Endothelial cell of umbilical vein (primary cell): ENCODE data around the gene ZNF813. TPM values are rescaled to one million over a fixed set of nuclear protein-coding genes. Genes with fewer than 3 reads are reported as not detected.

Experiments
- BruUV-seq: library from RNA; stranded (reverse); fragments of 400-500 nt; replicated peaks from 2 replicates; lab custom pipeline; 2021; lab: Mats Ljungman, UMichigan
- CTCF ChIA-PET: fragments of 300-600, 350-600 bp; sonication (Branson Sonifier 250); formaldehyde crosslinking; loops from one replicate; lab custom pipeline; 2021; ENCODE audit warnings: antibody characterized with exemption, inconsistent platforms; lab: Charles Lee
- POLR2A ChIA-PET: fragments of 300-600, 350-600 bp; sonication (Branson Sonifier 250); formaldehyde crosslinking; loops from one replicate; lab custom pipeline; 2021; ENCODE audit warnings: antibody characterized with exemption, inconsistent platforms; lab: Charles Lee
- DNase-seq: peaks from one replicate; pipeline ENCODE4 v3.0.0-alpha.2; 2011; ENCODE audit warnings: low read depth, low spot score
- FAIRE-seq: peaks from 2 replicates; lab custom pipeline; 2011; peaks lifted over from hg19 to GRCh38; lab: Jason Lieb, UNC
- H2AFZ ChIP-seq: 2 replicates; pipeline ENCODE4 v1.6.0; 2012; ENCODE audit warnings: low read depth, low read length, control low read depth, inconsistent platforms
- H3K27ac ChIP-seq: 2 replicates; pipeline ENCODE4 v1.5.1; 2011; ENCODE audit warnings: low read depth, mild to moderate bottlenecking, control low read depth, low read length, moderate library complexity; ENCODE audit not compliant: insufficient read depth
- H3K27me3 ChIP-seq, 2 experiments: 2 replicates each; pipeline versions ENCODE4 v1.6.0 to v1.6.1; 2011; ENCODE audit warnings: low read length in 2 of 2, mixed read lengths in 1 of 2; ENCODE audit not compliant: control insufficient read depth in 2 of 2, insufficient read depth in 2 of 2
- H3K36me3 ChIP-seq, 2 experiments: 2 replicates in 1 of 2; 3 replicates in 1 of 2; pipeline ENCODE4 v1.5.1; 2011; ENCODE audit warnings: low read length in 2 of 2, mild to moderate bottlenecking in 1 of 2, moderate library complexity in 1 of 2; ENCODE audit not compliant: control insufficient read depth in 2 of 2, insufficient read depth in 2 of 2; ENCODE audit errors: extremely low read depth in 1 of 2
- H3K4me1 ChIP-seq: 3 replicates; pipeline ENCODE4 v1.5.1; 2011; ENCODE audit warnings: mild to moderate bottlenecking, low read length; ENCODE audit not compliant: control insufficient read depth, insufficient read depth; ENCODE audit errors: extremely low read depth
- H3K4me2 ChIP-seq: 2 replicates; pipeline ENCODE4 v1.6.1; 2011; ENCODE audit warnings: low read length, control low read depth, mixed read lengths; ENCODE audit not compliant: insufficient read depth
- H3K4me3 ChIP-seq, 3 experiments: fragments of 200-600 bp in 1 of 3; sonication (generic), shearing (Covaris generic) in 1 of 3; replicated peaks in 1 of 3; 2 replicates each; pipeline ENCODE4 v1.5.1; 2011 to 2016; ENCODE audit warnings: control low read depth in 3 of 3, low read length in 3 of 3, mild to moderate bottlenecking in 2 of 3, inconsistent platforms in 1 of 3, low read depth in 1 of 3, moderate library complexity in 1 of 3; ENCODE audit not compliant: insufficient read depth in 1 of 3
- H3K79me2 ChIP-seq: 2 replicates; pipeline ENCODE4 v1.6.0; 2012; ENCODE audit warnings: low read length, inconsistent platforms; ENCODE audit not compliant: control insufficient read depth, insufficient read depth
- H3K9ac ChIP-seq: replicated peaks from 2 replicates; pipeline ENCODE3; 2011; ENCODE audit warnings: low read length, control low read depth; ENCODE audit not compliant: insufficient read depth; ENCODE audit errors: extremely low read depth
- H3K9me1 ChIP-seq: replicated peaks from 3 replicates; pipeline ENCODE4 v1.6.0; 2011; ENCODE audit warnings: mild to moderate bottlenecking, low read length; ENCODE audit not compliant: control insufficient read depth, insufficient read depth; ENCODE audit errors: extremely low read depth
- H3K9me3 ChIP-seq: replicated peaks from 2 replicates; pipeline ENCODE4 v1.5.1; 2012; ENCODE audit warnings: low read length, inconsistent platforms; ENCODE audit not compliant: control insufficient read depth, insufficient read depth
- H4K20me1 ChIP-seq: replicated peaks from 2 replicates; pipeline ENCODE3; 2011; ENCODE audit warnings: mild to moderate bottlenecking, low read length; ENCODE audit not compliant: control insufficient read depth, insufficient read depth; ENCODE audit errors: extremely low read depth
- EZH2 ChIP-seq: IDR thresholded peaks from 2 replicates; pipeline ENCODE4 v1.6.1; 2012; ENCODE audit warnings: borderline replicate concordance, low read depth, mild to moderate bottlenecking, moderate library complexity, low read length, inconsistent platforms; ENCODE audit not compliant: severe bottlenecking
- FOS ChIP-seq: IDR thresholded peaks from 2 replicates; pipeline ENCODE4 v1.6.1; 2011; ENCODE audit warnings: mild to moderate bottlenecking, low read length, moderate library complexity, borderline replicate concordance; ENCODE audit not compliant: insufficient read depth
- GATA2 ChIP-seq: IDR thresholded peaks from 2 replicates; pipeline ENCODE4 v1.7.0; 2011; ENCODE audit warnings: low read depth, mild to moderate bottlenecking, moderate library complexity, mixed read lengths, low read length; ENCODE audit not compliant: insufficient read length, insufficient read depth
- JUN ChIP-seq: IDR thresholded peaks from 2 replicates; pipeline ENCODE4 v1.6.1; 2011; ENCODE audit warnings: borderline replicate concordance, low read depth; ENCODE audit not compliant: insufficient read length, insufficient read depth
- MYC ChIP-seq: IDR thresholded peaks from one replicate; pipeline ENCODE4 v1.6.1; 2011; ENCODE audit warnings: mild to moderate bottlenecking, low read depth, low read length
- POLR2A ChIP-seq: IDR thresholded peaks from 2 replicates; pipeline ENCODE4 v1.6.1; 2012; ENCODE audit warnings: low read depth, mild to moderate bottlenecking, control low read depth, low read length
- POLR2AphosphoS5 ChIP-seq: IDR thresholded peaks from 2 replicates; pipeline ENCODE4 v1.6.1; 2012; ENCODE audit warnings: low read depth, mild to moderate bottlenecking, control low read depth, low read length, moderate library complexity; ENCODE audit not compliant: insufficient read depth
- dilution Hi-C: fragments of 300-500 bp; cut with MboI; formaldehyde crosslinking; loops from one replicate; pipeline ENCODE4 v1.15.0; 2019; ENCODE audit warnings: low sequenced_read_pairs; ENCODE audit not compliant: extremely low pct_ligation_motif_present
- intact Hi-C: fragments of 100-400 bp; cut with micrococcal nuclease; formaldehyde crosslinking; loops from one replicate; pipeline ENCODE4 v1.10.0; 2022
- polyA plus RNA-seq, 4 experiments: library from polyadenylated mRNA; depleted of rRNA in 3 of 4; stranded (reverse) in 3 of 4; unstranded in 1 of 4; fragments of >200 nt; gene quantifications; 2 replicates each; pipeline versions ENCODE4 v1.2.1 to v1.2.3, GENCODE V29; 2011 to 2012; ENCODE audit warnings: missing spikeins in 1 of 4
- total RNA-seq: library from RNA; stranded (reverse); gene quantifications from 2 replicates; pipeline ENCODE4 v1.2.3, GENCODE V29; 2021
- TF ChIP-seq, protein P1 (sequence below): IDR thresholded peaks from 2 replicates; pipeline ENCODE4 v1.6.1; 2011; ENCODE audit not compliant: insufficient read depth, insufficient read length
- TF ChIP-seq, protein P2 (sequence below), 2 donors: IDR thresholded peaks; 1 replicate in 1 of 2; 2 replicates in 1 of 2; pipeline ENCODE4 v1.5.1; 2011; ENCODE audit warnings: low read length in 2 of 2, mild to moderate bottlenecking in 2 of 2, moderate library complexity in 2 of 2, control low read depth in 1 of 2, inconsistent platforms in 1 of 2, low read depth in 1 of 2; ENCODE audit not compliant: insufficient read depth in 1 of 2; ENCODE audit errors: extremely low read depth in 1 of 2

Gene ZNF813
- total and polyA plus RNA-seq, 2 donors (not counting 3 experiments of a cell fraction or from before 2014, with no cell fraction given) = 0.47 to 2.3 TPM

DNA sequence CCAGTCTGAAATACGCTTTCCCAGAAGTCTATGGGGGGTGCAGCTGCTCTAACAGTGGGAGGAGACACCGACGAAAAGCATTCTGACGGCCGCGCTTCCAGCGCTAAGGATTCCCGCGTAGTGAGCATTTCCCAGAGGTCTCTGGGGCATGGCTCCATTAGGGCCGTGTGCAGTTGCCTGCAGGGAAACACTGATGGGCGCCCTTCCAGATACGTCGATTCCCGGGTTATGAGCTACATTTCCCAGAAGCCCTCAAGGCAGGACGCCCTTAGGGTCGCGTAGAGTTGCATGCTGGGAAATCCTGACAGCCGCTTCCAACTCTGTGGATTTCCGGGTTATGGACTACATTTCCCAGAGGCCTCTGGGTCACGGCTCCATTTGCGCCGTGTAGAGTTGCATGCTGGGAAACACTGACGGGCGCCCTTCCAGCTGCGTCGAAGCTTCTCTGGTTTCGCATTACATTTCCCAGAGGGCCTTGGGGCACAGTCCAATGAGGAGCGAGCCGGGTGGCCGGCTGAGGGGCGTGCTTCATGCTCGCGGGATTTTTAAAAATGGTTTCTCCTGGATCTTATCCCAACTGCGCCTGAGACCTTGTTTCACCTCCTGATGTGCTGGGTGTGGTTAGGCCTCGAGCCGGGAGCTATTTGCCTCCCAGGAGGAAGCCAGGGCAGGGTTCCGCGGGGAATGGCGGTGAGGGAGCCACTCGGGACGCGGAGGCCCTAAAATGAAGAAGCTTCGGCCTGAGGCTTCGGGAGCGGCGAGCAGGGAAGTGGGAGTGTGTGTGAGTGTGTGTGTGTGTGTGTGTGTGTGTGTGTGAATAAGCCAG, 53.2 kb downstream of the ZNF813 start:
- H3K27me3 ChIP-seq = no peaks in the 10 kb centered on the region
- H4K20me1 ChIP-seq = no peaks in the 10 kb centered on the region
- CTCF ChIA-PET = interaction anchor here (0.8 to 1.9 kb wide), 8 partner anchors 10 to 444 kb away, joined by 4 to 10 read pairs (median 5); partner anchors contain the start of gene ZNF761
- H3K9ac ChIP-seq = peak overlapping the region; percentile 42
- H3K4me3 ChIP-seq = peak overlapping the region; percentile 63 to 79 (median 77)
- intact Hi-C loops (loop anchor here (1.0 to 2.0 kb wide), 3 partner anchors 18 to 90 kb away; partner anchors contain the start of genes ZNF331, ZNF761 and ZNF813), dilution Hi-C loops (no loop called here)
- peak overlapping the region; percentile 69 for H3K4me2 ChIP-seq
- H3K4me1 ChIP-seq = peaks cover 8% of the 10 kb centered on the region
- no peaks in the 10 kb centered on the region for H3K9me3 ChIP-seq
- peaks cover 5% of the 10 kb centered on the region for H3K79me2 ChIP-seq
- BruUV-seq = no TSS peak
- H2AFZ ChIP-seq = peak overlapping the region; percentile 95
- no peaks in the 10 kb centered on the region for H3K9me1 ChIP-seq
- DNase-seq = peak; percentile 100
- peak; percentile 100 for FAIRE-seq
- POLR2A ChIA-PET = interaction anchor here (0.8 kb wide), 1 partner anchor 680 kb away, joined by 3 read pairs; the partner anchor contains the start of gene RPS9
- TF ChIP-seq MYC = no peak
- peak; percentile 55 for TF ChIP-seq POLR2A
- TF ChIP-seq, protein P1, sequence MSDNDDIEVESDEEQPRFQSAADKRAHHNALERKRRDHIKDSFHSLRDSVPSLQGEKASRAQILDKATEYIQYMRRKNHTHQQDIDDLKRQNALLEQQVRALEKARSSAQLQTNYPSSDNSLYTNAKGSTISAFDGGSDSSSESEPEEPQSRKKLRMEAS = peak; percentile 77
- no peak for TF ChIP-seq GATA2
- TF ChIP-seq JUN = no peak
- TF ChIP-seq EZH2 = no peak
- peak; percentile 43 for TF ChIP-seq POLR2AphosphoS5
- TF ChIP-seq FOS = no peak
- TF ChIP-seq, protein P2, sequence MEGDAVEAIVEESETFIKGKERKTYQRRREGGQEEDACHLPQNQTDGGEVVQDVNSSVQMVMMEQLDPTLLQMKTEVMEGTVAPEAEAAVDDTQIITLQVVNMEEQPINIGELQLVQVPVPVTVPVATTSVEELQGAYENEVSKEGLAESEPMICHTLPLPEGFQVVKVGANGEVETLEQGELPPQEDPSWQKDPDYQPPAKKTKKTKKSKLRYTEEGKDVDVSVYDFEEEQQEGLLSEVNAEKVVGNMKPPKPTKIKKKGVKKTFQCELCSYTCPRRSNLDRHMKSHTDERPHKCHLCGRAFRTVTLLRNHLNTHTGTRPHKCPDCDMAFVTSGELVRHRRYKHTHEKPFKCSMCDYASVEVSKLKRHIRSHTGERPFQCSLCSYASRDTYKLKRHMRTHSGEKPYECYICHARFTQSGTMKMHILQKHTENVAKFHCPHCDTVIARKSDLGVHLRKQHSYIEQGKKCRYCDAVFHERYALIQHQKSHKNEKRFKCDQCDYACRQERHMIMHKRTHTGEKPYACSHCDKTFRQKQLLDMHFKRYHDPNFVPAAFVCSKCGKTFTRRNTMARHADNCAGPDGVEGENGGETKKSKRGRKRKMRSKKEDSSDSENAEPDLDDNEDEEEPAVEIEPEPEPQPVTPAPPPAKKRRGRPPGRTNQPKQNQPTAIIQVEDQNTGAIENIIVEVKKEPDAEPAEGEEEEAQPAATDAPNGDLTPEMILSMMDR (IDR thresholded peaks at IDR 0.05; ENCODE audit: extremely low read depth in 1 of 2, insufficient read depth in 1 of 2, low read depth in 1 of 2, low read length in 2 of 2) = no peak
- peak overlapping the region; percentile 39 for H3K27ac ChIP-seq
- H3K36me3 ChIP-seq = no peaks in the 10 kb centered on the region
